Stimulated activated CD8-positive, alpha-beta memory T cell treated with anti-CD3 and anti-CD28 coated beads, Interleukin-4, amount 100 ng/mL, for 24 hours (primary cell): Measurements from ENCODE around the gene DGKI.
"Not testable (repeated sequence)": the region's sequence is repeated elsewhere in the genome, so short reads cannot be mapped to it uniquely, and the experiment has no call there.

Experiments used
- DNase-seq: peaks from one replicate; pipeline ENCODE4 v3.0.0-alpha.2; 2020; ENCODE audit warnings: low read depth

DGKI gene

GRCh38 chr7:137835486-137836112, 11.2 kb downstream of the DGKI start:
- no peak for DNase-seq

- DNase-seq: no peak
Observed at GRCh38 chr7:137834552-137834951, 12.2 kb downstream of the DGKI start.

- not testable (repeated sequence) for DNase-seq
Observed at GRCh38 chr7:137832990-137833389, 13.8 kb downstream of the DGKI start.

GRCh38 chr7:137832382-137832781, 14.4 kb downstream of the DGKI start:
- no peak for DNase-seq

DNA sequence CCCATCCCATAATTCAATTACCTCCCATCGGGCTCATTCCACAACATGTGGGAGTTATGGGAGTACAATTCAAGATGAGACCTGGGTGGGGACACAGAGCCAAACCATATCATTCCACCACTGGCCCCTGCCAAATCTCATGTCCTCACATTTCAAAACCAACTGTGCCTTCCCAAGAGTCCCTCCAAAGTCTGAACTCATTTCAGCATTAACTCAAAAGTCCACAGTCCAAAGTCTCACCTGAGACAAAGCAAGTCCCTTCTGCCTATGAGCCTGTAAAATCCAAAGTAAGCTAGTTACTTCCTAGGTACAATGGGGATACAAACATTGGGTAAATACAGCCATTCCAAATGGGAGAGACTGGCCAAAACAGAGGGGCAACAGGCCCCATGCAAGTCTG, 15.2 kb downstream of the DGKI start:
- DNase-seq: not testable (repeated sequence)

DNA sequence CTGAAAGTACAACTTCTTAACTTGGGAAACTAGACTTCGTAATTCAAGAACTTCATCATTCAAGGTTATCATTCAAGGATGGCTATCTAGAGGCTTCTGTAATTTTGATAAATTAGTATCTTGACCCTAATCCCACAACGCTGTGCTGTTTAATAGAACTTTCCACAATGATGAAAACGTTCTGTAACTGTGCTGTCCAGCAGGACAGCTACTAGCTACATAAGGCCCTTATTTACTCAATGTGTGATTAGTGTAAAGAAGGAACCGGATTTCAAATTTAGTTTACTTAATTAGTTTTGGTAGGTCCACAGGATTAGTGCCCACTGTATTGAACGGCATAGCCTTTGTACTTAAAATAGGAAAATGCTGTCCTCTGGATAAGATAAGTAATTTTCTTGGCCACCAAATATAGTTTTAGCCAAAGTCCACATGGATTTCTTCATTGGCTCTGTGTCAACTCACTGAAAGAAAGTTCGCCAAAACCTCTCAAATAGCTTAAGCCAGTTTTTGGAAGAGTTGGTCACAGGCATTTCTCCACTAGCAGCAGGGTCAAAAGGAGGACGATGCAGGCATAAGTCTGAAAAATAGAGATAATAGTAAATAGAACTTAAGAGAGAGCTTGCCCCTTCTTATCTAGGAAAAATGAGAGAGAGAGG, 17.3 kb downstream of the DGKI start:
- no peak for DNase-seq

- no peak for DNase-seq
Observed at GRCh38 chr7:137828456-137828855, 18.3 kb downstream of the DGKI start.

DNA sequence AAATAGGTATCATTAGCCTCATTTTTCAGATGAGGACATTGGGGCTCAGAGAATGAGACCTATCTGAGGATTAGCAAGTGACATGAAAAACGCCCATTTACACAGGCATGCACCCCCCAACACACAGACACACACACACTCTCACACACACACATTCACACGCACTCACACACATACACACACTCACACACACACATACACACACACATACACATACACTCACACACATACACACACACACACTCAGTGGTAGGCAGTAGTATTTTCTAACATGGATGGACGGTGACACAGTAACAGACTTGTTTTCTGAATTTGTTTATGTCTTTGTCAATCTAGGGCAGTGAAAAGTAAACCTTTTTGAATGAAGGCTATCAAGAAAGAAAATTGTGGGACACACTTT, 21.3 kb downstream of the DGKI start:
- no peak for DNase-seq

DNA sequence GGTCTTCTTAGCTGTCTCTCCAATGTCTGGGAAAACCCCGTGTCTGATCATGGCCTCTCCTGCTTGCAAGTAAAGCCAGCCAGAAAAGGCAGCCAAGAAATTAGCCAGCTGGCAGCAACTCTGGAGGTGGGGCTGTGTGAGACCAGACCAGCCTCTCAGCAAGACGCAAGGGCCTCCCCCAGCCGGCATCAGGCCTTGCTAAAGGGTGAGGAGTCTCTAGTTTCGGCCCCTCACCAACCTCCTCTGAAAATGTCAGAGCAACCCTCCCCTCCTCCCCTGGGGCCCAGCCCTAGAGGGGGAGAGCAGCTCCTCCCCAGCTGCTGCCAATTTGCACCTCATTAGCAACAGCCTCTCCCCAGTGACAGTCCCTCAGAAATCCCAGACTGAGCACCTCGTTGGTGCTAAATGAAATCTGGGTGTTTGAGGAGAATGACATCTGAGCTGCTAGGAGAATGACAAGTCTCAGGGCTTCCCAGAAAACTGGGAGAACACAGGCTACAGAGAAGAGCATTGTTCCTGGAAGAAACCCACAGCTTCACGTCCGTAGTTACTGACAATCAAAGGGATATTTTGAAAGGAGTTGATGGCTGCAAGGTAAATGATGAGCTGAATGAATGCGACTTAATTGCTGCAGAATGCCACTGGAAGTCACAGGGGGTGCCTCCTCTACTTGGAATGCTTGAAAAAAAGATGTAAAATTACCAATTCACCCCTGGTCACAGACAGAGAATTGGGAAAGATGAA, 25.9 kb downstream of the DGKI start:
- no peak for DNase-seq

GRCh38 chr7:137820156-137820555, 26.6 kb downstream of the DGKI start:
- no peak for DNase-seq

- no peak for DNase-seq
Observed at GRCh38 chr7:137818036-137818435, 28.7 kb downstream of the DGKI start.

GRCh38 chr7:137816696-137817320, 30.0 kb downstream of the DGKI start:
- no peak for DNase-seq

GRCh38 chr7:137813541-137813940, 33.2 kb downstream of the DGKI start:
- DNase-seq: no peak

GRCh38 chr7:137810248-137810647, 36.5 kb downstream of the DGKI start:
- no peak for DNase-seq

DNA sequence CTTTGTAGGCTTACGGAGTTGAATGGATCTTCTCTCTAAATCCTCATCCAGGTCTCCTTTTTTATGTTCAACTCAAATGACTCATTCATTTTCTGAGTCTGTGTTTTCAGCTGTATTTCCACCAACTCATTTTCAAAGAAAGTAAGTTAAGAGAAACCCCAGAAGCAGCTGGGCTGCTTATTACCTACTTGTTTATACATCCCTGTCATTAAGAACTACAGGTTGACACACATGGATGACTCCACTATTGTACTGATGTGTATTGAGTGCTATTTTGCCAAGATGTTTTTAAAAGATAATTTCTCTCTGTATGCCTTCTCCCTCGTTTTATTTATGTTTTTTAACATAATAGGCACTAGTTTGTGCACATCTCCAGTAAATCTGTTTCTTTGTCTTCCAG, 41.9 kb downstream of the DGKI start:
- DNase-seq: no peak

GRCh38 chr7:137801491-137801890, 45.3 kb downstream of the DGKI start:
- DNase-seq: no peak

- DNase-seq: no peak
Observed at GRCh38 chr7:137801003-137801402, 45.8 kb downstream of the DGKI start.

DNA sequence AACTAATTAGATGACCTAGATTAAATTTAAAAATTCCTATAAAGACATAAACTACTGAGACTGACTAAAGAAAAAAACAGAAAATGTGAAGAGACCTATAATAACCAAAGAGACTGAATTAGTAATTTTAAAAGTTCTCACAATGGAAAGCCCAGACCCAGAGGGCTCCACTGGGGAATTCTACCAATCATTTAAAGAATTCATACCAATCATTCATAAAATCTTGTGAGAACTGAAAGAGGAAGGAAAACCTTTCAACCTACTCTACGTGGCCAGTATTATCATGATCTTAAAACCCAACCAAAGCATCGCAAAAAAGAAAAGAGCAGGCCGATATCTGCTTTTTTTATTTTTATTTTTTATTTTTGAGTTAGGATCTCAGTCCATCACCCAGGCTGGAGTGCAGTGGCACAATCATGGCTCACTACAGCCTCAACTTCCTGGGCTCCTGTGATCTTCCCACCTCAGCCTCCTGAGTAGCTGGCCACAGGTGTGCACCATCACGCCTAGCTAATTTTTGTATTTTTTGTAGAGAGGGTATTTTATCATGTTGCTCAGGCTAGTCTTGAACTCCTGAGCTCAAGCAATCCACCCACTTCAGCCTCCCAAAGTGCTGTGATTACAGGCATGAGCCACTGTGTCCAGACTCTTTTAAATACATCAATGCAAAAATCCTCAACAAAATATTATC, 48.6 kb downstream of the DGKI start:
- DNase-seq: no peak

- no peak for DNase-seq
Observed at GRCh38 chr7:137795211-137795610, 51.6 kb downstream of the DGKI start.

- DNase-seq: no peak
Observed at GRCh38 chr7:137791930-137792329, 54.8 kb downstream of the DGKI start.

DNA sequence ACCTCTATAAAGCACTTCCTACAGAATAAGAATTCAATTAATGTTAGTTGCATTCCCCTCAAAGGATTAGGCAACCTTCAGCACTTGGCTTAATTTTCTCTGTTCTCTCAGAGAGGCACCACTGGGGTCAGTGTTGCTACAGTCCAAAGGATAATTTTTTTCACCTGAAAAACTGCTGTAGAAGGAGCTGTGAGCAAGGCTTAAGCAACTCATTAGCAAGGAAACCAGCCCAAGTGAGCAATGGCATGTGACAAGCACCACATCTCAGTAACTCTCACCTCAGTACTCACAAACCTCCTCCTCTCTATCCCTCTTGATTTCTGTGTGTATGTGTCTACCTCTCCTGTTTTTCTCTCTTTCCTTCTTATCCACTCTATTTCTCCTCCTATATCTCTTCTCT, 55.9 kb downstream of the DGKI start:
- DNase-seq: no peak

GRCh38 chr7:137789215-137789882, 57.4 kb downstream of the DGKI start:
- no peak for DNase-seq
